ENCODE measurements around the gene HLF. TPM values are rescaled to one million over a fixed set of nuclear protein-coding genes. Genes with fewer than 3 reads are reported as not detected.

HLF gene
- total RNA-seq = 10 to 100 TPM; 19.9 to 45.1 (median 26.1) TPM

GRCh38 chr17:55264645-55265298 lies at the start of gene HLF:
TSS of gene HLF (plus strand) at chr17:55264960. CDS start at chr17:55265485, 525 bp downstream.
- peak within 1 kb of the TSS; percentile 32 to 59 (median 50) for H3K4me3 ChIP-seq
- peak within 1 kb of the TSS; percentile 76 to 83 (median 80) for H3K27ac ChIP-seq
- H3K27me3 ChIP-seq = peaks cover 0 to 21% (median 9%) of the 10 kb centered on the region in 4 donors
- ATAC-seq (ENCODE audit: low FRiP score in 2 of 2) (peak; percentile 88 to 97), DNase-seq (peak; percentile 72 to 95)
- H3K36me3 ChIP-seq = no peaks in the 10 kb centered on the region
- WGBS, 2 donors = 2 to 5% methylated on average over 41 to 51 of the region's 64 CpGs
- peaks cover 18 to 30% (median 24%) of the 10 kb centered on the region in 4 donors for H3K4me1 ChIP-seq
- no peaks in the 10 kb centered on the region for H3K9me3 ChIP-seq
- TF ChIP-seq POLR2A (IDR thresholded peaks at IDR 0.05) = peak in 3 of 4 donors; percentile 42 to 60 (median 43)
- peak in 1 of 2 donors; percentile 36 for TF ChIP-seq POLR2AphosphoS5 (IDR thresholded peaks at IDR 0.05)
- TF ChIP-seq, protein P1, sequence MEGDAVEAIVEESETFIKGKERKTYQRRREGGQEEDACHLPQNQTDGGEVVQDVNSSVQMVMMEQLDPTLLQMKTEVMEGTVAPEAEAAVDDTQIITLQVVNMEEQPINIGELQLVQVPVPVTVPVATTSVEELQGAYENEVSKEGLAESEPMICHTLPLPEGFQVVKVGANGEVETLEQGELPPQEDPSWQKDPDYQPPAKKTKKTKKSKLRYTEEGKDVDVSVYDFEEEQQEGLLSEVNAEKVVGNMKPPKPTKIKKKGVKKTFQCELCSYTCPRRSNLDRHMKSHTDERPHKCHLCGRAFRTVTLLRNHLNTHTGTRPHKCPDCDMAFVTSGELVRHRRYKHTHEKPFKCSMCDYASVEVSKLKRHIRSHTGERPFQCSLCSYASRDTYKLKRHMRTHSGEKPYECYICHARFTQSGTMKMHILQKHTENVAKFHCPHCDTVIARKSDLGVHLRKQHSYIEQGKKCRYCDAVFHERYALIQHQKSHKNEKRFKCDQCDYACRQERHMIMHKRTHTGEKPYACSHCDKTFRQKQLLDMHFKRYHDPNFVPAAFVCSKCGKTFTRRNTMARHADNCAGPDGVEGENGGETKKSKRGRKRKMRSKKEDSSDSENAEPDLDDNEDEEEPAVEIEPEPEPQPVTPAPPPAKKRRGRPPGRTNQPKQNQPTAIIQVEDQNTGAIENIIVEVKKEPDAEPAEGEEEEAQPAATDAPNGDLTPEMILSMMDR (IDR thresholded peaks at IDR 0.05) = no peak
- TF ChIP-seq EP300 (IDR thresholded peaks at IDR 0.05) = no peak

GRCh38 chr17:55215711-55216110 lies 49.0 kb upstream of the HLF start:
- DNase-seq = peak in 1 of 2 donors; percentile 72
- Histone ChIP-seq H3K4me1 (peaks cover 0 to 6% (median 0%) of the 10 kb centered on the region in 4 donors), H3K27me3 (no peaks in the 10 kb centered on the region), H3K4me3 (no peak overlapping the region), H3K9me3 (no peaks in the 10 kb centered on the region), H3K27ac (no peak overlapping the region), H3K36me3 (no peaks in the 10 kb centered on the region)
- 70 to 79% methylated on average over 3 of the region's 3 CpGs for WGBS, 2 donors
- TF ChIP-seq, protein P1 (IDR thresholded peaks at IDR 0.05) = no peak
- peak in 1 of 2 donors; percentile 32 for TF ChIP-seq POLR2AphosphoS5 (IDR thresholded peaks at IDR 0.05)
- TF ChIP-seq EP300 (IDR thresholded peaks at IDR 0.05) = peak in 1 of 4 donors; percentile 63
- TF ChIP-seq POLR2A (IDR thresholded peaks at IDR 0.05) = no peak
- ATAC-seq (ENCODE audit: low FRiP score in 2 of 2) = peak; percentile 54 to 83

GRCh38 chr17:55216888-55217287 lies 47.9 kb upstream of the HLF start:
- H3K4me1 ChIP-seq = peaks cover 0 to 6% (median 0%) of the 10 kb centered on the region in 4 donors
- DNase-seq (no peak), ATAC-seq (ENCODE audit: low FRiP score in 2 of 2) (no peak)
- no peak for TF ChIP-seq EP300 (IDR thresholded peaks at IDR 0.05)
- no peak for TF ChIP-seq POLR2A (IDR thresholded peaks at IDR 0.05)
- TF ChIP-seq, protein P1 (IDR thresholded peaks at IDR 0.05) = no peak
- no peak for TF ChIP-seq POLR2AphosphoS5 (IDR thresholded peaks at IDR 0.05)
- H3K4me3 ChIP-seq = no peak overlapping the region
- no peaks in the 10 kb centered on the region for H3K27me3 ChIP-seq
- no peaks in the 10 kb centered on the region for H3K36me3 ChIP-seq
- no peaks in the 10 kb centered on the region for H3K9me3 ChIP-seq
- peak overlapping the region in 1 of 4 donors; percentile 64 for H3K27ac ChIP-seq
- 27 to 37% methylated on average over 3 of the region's 3 CpGs for WGBS, 2 donors

DNA sequence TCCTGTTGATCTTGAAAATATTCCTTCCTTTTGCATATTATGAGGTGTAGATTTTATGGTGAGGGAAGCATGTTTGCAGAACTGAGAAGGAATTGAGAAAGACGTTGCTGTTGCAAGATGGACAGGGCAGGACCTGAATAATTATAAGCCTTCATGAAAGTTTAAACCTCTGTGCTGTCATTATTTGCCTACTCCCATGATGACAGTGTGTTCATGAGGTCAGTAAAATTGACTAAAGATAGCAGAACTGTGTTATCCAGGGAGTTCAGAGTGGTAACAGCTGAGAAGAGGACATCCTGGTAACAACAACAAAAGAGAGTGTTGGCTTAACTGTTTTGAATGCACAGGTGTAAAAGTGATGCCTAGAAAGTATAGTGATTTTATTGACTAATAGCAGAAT lies 45.3 kb upstream of the HLF start:
- Histone ChIP-seq H3K36me3 (no peaks in the 10 kb centered on the region), H3K4me1 (peaks cover 0 to 6% (median 0%) of the 10 kb centered on the region in 4 donors), H3K9me3 (no peaks in the 10 kb centered on the region), H3K4me3 (no peak overlapping the region), H3K27ac (no peak overlapping the region), H3K27me3 (no peaks in the 10 kb centered on the region)
- 38 to 58% methylated on average over 1 of the region's 1 CpG for WGBS, 2 donors
- DNase-seq (no peak), ATAC-seq (ENCODE audit: low FRiP score in 2 of 2) (no peak)
- no peak for TF ChIP-seq POLR2AphosphoS5 (IDR thresholded peaks at IDR 0.05)
- TF ChIP-seq, protein P1 (IDR thresholded peaks at IDR 0.05) = no peak
- no peak for TF ChIP-seq EP300 (IDR thresholded peaks at IDR 0.05)
- no peak for TF ChIP-seq POLR2A (IDR thresholded peaks at IDR 0.05)

All from upper lobe of left lung (tissue), 6 donors.